ENCODE data around the gene SAMD7.

SAMD7 gene

DNA sequence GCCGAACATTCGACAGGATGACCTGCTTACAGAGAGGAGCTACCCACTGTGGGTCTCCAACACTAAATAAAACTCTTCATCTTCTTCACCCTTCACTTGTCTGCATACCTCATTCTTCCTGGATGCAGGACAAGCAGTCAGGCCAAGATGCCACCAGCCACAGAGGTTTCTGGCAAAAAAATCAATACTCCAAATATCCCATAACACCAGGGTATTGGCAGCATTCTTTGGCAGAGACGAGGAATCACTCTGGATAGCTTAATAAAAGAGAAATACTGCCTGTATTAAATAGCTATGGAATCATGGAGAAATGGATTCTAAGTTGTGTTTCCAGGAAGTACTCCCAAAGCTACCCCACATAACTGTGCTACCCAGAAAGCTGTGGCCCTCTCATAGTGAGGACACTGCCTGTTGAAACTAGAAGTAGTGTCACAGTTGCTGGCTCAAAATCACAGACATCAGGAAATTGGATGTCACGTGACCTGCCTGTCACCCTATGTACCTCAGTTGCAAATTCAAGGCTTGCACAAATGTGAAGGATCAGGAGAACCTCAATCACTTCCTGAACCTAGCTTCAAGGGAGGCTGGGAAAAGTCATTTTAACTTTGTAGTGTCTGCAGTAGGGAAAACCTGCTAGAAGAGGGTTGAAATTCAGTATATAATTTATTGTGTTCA, 30.7 kb upstream of the SAMD7 start:
- Histone ChIP-seq H3K9me3 (no peaks in the 10 kb centered on the region), H3K36me3 (no peaks in the 10 kb centered on the region), H3K4me1 (peaks cover 3% of the 10 kb centered on the region; the same call in 1 of the 2 replicates), H3K27me3 (no peaks in the 10 kb centered on the region), H3K4me3 (ENCODE audit: low read depth, low read length) (no peak overlapping the region)
- TF ChIP-seq, protein P1, sequence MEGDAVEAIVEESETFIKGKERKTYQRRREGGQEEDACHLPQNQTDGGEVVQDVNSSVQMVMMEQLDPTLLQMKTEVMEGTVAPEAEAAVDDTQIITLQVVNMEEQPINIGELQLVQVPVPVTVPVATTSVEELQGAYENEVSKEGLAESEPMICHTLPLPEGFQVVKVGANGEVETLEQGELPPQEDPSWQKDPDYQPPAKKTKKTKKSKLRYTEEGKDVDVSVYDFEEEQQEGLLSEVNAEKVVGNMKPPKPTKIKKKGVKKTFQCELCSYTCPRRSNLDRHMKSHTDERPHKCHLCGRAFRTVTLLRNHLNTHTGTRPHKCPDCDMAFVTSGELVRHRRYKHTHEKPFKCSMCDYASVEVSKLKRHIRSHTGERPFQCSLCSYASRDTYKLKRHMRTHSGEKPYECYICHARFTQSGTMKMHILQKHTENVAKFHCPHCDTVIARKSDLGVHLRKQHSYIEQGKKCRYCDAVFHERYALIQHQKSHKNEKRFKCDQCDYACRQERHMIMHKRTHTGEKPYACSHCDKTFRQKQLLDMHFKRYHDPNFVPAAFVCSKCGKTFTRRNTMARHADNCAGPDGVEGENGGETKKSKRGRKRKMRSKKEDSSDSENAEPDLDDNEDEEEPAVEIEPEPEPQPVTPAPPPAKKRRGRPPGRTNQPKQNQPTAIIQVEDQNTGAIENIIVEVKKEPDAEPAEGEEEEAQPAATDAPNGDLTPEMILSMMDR (IDR thresholded peaks at IDR 0.05; ENCODE audit: low read depth, low read length) = no peak
- no peak for DNase-seq

DNA sequence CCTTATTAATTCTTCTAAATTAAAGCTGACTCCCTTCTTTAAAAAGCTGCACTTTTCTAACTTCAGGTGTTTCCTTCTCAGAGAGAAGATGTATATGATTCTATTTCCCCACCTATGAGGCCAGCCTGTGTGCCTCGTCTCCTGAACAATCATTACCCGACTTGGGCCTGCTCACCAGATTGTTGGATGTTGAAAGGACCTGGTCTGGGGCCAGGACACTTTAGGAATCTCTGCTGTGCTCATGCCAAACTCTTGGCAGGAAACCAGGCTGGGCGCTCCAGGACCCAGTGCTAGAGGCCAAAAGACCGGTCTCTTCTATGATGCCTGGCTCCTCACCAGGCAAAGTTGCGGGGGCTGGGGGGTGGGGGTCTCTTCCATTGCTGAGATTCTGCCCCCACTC, 24.7 kb upstream of the SAMD7 start:
- Histone ChIP-seq H3K9me3 (no peaks in the 10 kb centered on the region), H3K4me1 (no peaks in the 10 kb centered on the region), H3K36me3 (no peaks in the 10 kb centered on the region), H3K4me3 (ENCODE audit: low read depth, low read length) (no peak overlapping the region), H3K27me3 (no peaks in the 10 kb centered on the region)
- DNase-seq = no peak
- TF ChIP-seq, protein P1 (IDR thresholded peaks at IDR 0.05; ENCODE audit: low read depth, low read length) = no peak

DNA sequence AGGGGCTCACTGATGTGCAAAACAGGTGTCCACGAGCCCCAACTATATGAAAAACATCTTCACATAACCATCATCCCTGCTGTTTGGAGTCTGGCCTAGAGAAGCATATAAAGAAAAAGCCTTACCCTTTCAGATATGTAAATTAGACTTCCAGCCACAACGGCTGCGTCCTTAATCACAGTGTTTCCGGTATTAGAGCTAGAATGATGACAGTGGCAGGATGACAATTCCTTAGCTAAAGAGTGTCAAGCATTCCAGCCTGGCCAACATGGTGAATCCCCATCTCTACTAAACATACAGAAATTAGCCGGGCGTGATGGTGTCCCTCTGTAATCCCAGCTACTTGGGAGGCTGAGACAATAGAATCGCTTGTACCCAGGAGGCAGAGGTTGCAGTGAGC, 19.5 kb upstream of the SAMD7 start:
- H3K4me1 ChIP-seq = no peaks in the 10 kb centered on the region
- TF ChIP-seq, protein P1 (IDR thresholded peaks at IDR 0.05; ENCODE audit: low read depth, low read length) = no peak
- H3K9me3 ChIP-seq = no peaks in the 10 kb centered on the region; the same call in 1 of the 2 replicates
- H3K36me3 ChIP-seq = no peaks in the 10 kb centered on the region
- H3K27me3 ChIP-seq = no peaks in the 10 kb centered on the region
- H3K4me3 ChIP-seq (ENCODE audit: low read depth, low read length) = no peak overlapping the region
- DNase-seq = no peak

DNA sequence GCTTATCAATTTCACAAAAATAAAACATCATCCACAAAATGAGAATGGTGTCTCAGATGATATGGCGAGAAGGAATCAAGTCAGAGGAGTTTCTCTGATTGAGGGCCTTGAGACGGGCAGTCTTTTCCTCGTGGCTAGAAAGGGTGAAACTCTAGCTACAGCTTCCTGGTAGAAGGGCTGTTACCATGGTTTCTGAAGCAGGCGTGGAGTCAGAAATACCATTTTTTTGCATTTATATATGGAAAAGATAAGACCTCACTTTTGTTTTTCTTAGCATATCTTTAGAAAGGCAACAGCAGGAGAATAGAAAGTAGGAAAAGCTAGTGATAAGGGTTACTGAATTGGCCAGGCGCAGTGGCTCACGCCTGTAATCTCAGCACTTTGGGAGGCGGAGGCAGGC, 17.3 kb upstream of the SAMD7 start:
- no peak overlapping the region for H3K4me3 ChIP-seq (ENCODE audit: low read depth, low read length)
- no peak for DNase-seq
- H3K4me1 ChIP-seq = no peaks in the 10 kb centered on the region
- TF ChIP-seq, protein P1 (IDR thresholded peaks at IDR 0.05; ENCODE audit: low read depth, low read length) = no peak
- H3K36me3 ChIP-seq = no peaks in the 10 kb centered on the region
- no peaks in the 10 kb centered on the region for H3K27me3 ChIP-seq
- no peaks in the 10 kb centered on the region; the same call in 1 of the 2 replicates for H3K9me3 ChIP-seq

DNA sequence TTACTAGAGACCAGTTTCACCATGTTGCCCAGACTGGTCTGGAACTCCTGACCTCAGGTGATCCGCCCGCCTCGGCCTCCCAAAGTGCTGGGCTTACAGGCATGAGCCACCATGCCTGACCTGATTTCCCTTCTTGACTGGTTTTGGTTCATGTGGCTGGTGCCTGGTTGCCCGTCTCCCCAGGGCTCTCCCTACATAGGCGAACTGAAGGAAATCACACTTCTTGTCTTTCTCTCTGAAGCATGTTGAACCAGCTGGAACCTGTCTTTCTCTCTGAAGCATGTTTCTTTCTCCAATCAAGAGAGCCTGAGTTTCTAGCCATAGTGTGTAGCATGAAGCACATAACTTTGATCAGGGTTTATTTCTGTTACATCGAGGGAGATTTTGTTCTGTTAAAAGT, 16.3 kb upstream of the SAMD7 start:
- TF ChIP-seq, protein P1 (IDR thresholded peaks at IDR 0.05; ENCODE audit: low read depth, low read length) = no peak
- Histone ChIP-seq H3K4me1 (no peaks in the 10 kb centered on the region), H3K27me3 (no peaks in the 10 kb centered on the region), H3K4me3 (ENCODE audit: low read depth, low read length) (no peak overlapping the region), H3K36me3 (no peaks in the 10 kb centered on the region), H3K9me3 (no peaks in the 10 kb centered on the region; the same call in 1 of the 2 replicates)
- no peak for DNase-seq

DNA sequence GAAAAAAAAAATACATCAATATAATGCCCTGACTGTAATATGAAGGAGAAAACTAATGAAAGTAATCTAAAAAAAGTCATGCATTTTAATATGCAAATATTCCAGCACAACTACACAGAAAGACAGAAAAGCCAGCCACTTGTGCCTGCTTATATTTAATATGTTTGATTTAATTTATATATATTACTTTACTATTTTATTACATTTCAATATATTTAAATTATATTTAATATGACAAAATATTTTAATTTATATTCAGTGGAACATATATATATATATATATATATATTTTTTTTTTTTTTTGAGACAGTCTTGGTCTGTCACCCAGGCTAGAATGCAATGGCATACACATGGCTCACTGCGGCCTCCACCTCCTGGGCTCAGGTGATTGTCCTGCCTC, 14.1 kb upstream of the SAMD7 start:
- TF ChIP-seq, protein P1 (IDR thresholded peaks at IDR 0.05; ENCODE audit: low read depth, low read length) = no peak
- H3K9me3 ChIP-seq = peaks cover 6% of the 10 kb centered on the region
- no peak overlapping the region for H3K4me3 ChIP-seq (ENCODE audit: low read depth, low read length)
- no peaks in the 10 kb centered on the region for H3K4me1 ChIP-seq
- no peak for DNase-seq
- H3K27me3 ChIP-seq = no peaks in the 10 kb centered on the region
- no peaks in the 10 kb centered on the region for H3K36me3 ChIP-seq

Measured in BE2C (cell line).